ENCODE results near the gene RNF113A. TPM values are rescaled to one million over a fixed set of nuclear protein-coding genes. Genes with fewer than 3 reads are reported as not detected.

Gene RNF113A
- total RNA-seq, 1 experiment from 2014 or later: 19.0 TPM

DNA sequence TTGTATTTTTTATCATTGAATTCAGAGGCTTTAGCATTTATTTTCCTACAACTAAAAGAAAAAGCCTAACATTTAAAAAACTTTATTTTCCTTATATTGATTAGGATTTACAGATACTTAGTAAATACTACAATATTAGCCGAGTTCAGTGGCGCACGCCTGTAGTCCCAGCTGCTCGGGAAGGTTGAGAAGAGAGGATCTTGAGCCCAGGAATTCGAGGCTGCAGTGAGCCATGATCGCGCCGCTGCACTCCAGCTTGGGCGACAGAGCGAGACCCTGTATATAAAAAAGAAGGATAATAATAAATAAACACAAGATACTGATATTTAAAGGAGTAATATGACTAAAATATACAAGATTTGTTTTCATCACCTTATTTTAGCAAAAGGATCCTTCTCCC lies 18.1 kb downstream of the RNF113A start:
- TF ChIP-seq, protein P1, sequence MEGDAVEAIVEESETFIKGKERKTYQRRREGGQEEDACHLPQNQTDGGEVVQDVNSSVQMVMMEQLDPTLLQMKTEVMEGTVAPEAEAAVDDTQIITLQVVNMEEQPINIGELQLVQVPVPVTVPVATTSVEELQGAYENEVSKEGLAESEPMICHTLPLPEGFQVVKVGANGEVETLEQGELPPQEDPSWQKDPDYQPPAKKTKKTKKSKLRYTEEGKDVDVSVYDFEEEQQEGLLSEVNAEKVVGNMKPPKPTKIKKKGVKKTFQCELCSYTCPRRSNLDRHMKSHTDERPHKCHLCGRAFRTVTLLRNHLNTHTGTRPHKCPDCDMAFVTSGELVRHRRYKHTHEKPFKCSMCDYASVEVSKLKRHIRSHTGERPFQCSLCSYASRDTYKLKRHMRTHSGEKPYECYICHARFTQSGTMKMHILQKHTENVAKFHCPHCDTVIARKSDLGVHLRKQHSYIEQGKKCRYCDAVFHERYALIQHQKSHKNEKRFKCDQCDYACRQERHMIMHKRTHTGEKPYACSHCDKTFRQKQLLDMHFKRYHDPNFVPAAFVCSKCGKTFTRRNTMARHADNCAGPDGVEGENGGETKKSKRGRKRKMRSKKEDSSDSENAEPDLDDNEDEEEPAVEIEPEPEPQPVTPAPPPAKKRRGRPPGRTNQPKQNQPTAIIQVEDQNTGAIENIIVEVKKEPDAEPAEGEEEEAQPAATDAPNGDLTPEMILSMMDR (IDR thresholded peaks at IDR 0.05; ENCODE audit: unreplicated experiment): no peak
- H3K27me3 Mint-ChIP-seq (ENCODE audit: insufficient read depth, unreplicated experiment): no peaks in the 10 kb centered on the region
- peaks cover 24% of the 10 kb centered on the region for H3K36me3 Mint-ChIP-seq (ENCODE audit: insufficient read depth, unreplicated experiment)
- peak overlapping the region; percentile 97 for H3K4me3 Mint-ChIP-seq (ENCODE audit: unreplicated experiment)
- CTCF ChIA-PET: interaction anchor here (0.6 to 0.8 kb wide), 2 partner anchors 25 to 65 kb away, joined by 3 read pairs; no protein-coding TSS in a partner anchor
- intact Hi-C loops (cut with micrococcal nuclease): no loop called here
- no peaks in the 10 kb centered on the region for H3K9me3 Mint-ChIP-seq (ENCODE audit: unreplicated experiment)
- DNase-seq (ENCODE audit: unreplicated experiment): peak; percentile 1
- no peaks in the 10 kb centered on the region for H3K4me1 Mint-ChIP-seq (ENCODE audit: insufficient read depth, unreplicated experiment)
- POLR2A ChIA-PET: interaction anchor here (0.5 to 4.0 kb wide), 13 partner anchors 8 to 385 kb away, joined by 3 to 74 read pairs (median 4); partner anchors contain the start of genes NDUFA1, NKRF, RNF113A and RPL39
- no TSS peak for BruUV-seq (replicated peaks)
- H3K27ac Mint-ChIP-seq (ENCODE audit: low read depth, unreplicated experiment): peak overlapping the region; percentile 98

DNA sequence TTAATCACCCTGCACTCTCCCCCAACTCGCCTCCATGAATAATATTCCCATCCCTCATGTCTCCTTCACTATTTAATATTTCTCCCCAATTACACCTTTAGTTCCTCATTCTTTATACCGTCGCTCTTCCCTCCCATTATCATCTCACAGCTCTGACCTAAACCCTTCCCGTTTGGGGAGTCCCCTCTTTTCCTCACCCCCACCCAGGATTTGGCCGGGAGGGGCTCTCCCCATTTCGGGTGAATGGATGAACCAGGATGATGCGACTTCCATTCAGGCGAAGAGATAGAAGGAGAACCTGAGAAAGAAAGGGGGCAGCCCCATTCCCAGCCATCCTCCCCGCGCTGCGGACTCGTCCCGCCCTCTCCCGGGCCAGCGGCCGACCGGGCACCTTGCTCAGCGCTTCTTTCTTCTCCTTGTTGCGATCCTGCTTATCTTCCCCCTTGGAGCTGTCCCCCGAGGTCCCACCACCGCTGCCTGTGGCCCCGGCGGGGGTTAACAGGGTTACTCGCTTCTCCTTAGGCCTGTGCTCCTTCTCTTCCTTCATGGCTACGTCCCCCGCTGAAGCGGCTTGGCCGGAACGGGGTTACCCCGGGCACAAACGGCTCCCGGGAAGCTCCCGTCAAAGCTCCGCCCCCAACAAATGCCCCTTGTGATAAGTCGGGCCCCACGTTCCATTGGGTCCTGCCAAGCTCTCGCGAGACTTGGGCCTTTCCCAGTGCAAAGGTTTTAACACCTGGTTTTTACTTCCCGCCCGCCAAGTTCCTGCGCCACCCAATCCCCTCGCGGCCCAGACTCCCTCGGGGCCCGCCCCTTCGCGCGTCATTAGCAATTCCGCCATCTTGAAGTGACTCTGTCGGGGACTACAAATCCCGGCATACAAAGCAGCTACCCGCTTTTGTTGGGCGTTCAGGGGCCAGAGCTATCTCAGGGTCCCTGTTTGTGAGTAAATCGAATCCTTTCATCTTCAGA lies 18.9 kb downstream of the RNF113A start, which contains the start of gene UPF3B:
TSS of gene UPF3B (minus strand) at position 582 of the 972 bp plus-strand sequence. CDS start at position 547, 35 bp downstream.
- peaks cover 27% of the 10 kb centered on the region for H3K36me3 Mint-ChIP-seq (ENCODE audit: insufficient read depth, unreplicated experiment)
- H3K27me3 Mint-ChIP-seq (ENCODE audit: insufficient read depth, unreplicated experiment): no peaks in the 10 kb centered on the region
- peak within 1 kb of the TSS; percentile 98 for H3K27ac Mint-ChIP-seq (ENCODE audit: low read depth, unreplicated experiment)
- H3K9me3 Mint-ChIP-seq (ENCODE audit: unreplicated experiment): no peaks in the 10 kb centered on the region
- POLR2A ChIA-PET: interaction anchor here (0.6 to 4.0 kb wide), 16 partner anchors 9 to 315 kb away, joined by 3 to 74 read pairs (median 4); partner anchors contain the start of genes NDUFA1, NKAP, NKRF and RNF113A
- peak within 1 kb of the TSS; percentile 97 for H3K4me3 Mint-ChIP-seq (ENCODE audit: unreplicated experiment)
- CTCF ChIA-PET: interaction anchor here (0.6 to 0.8 kb wide), 2 partner anchors 24 to 64 kb away, joined by 3 read pairs; no protein-coding TSS in a partner anchor
- no TSS peak for BruUV-seq (replicated peaks)
- H3K4me1 Mint-ChIP-seq (ENCODE audit: insufficient read depth, unreplicated experiment): no peaks in the 10 kb centered on the region
- intact Hi-C loops (cut with micrococcal nuclease): no loop called here
- DNase-seq (ENCODE audit: unreplicated experiment): peak; percentile 98
- TF ChIP-seq, protein P1 (IDR thresholded peaks at IDR 0.05; ENCODE audit: unreplicated experiment): no peak

DNA sequence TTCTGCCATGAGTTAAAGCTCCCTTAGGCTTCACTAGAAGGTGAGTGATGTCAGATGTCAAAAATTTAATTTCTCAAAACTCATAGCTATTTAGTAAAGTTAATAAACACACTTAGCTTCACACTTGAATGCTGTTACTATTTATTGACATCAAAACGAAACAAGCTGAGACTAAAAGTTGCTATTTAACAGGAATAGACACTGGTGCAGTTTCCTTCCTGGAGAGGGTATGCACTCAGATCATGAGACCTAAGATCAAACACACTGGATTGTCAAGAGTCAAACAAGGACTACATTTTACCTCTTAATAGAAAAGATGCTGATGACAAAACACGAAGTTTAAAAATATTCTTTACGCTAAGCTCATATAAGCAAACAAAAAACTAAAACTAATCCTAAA lies 37.6 kb downstream of the RNF113A start:
- CTCF ChIA-PET: interaction anchor here (0.9 kb wide), 1 partner anchor 346 kb away, joined by 3 read pairs; no protein-coding TSS in a partner anchor
- Mint-ChIP-seq H3K4me3 (ENCODE audit: unreplicated experiment) (no peak overlapping the region), H3K27me3 (ENCODE audit: insufficient read depth, unreplicated experiment) (peaks cover 23% of the 10 kb centered on the region), H3K27ac (ENCODE audit: low read depth, unreplicated experiment) (no peak overlapping the region), H3K36me3 (ENCODE audit: insufficient read depth, unreplicated experiment) (peaks cover 51% of the 10 kb centered on the region), H3K4me1 (ENCODE audit: insufficient read depth, unreplicated experiment) (no peaks in the 10 kb centered on the region), H3K9me3 (ENCODE audit: unreplicated experiment) (peaks cover 7% of the 10 kb centered on the region)
- no TSS peak for BruUV-seq (replicated peaks)
- TF ChIP-seq, protein P1 (IDR thresholded peaks at IDR 0.05; ENCODE audit: unreplicated experiment): no peak
- intact Hi-C loops (cut with micrococcal nuclease): no loop called here
- POLR2A ChIA-PET: interaction anchor here (1.0 to 1.8 kb wide), 4 partner anchors 10 to 43 kb away, joined by 3 to 11 read pairs (median 4); partner anchors contain the start of genes RPL39 and UPF3B
- no peak for DNase-seq (ENCODE audit: unreplicated experiment)

DNA sequence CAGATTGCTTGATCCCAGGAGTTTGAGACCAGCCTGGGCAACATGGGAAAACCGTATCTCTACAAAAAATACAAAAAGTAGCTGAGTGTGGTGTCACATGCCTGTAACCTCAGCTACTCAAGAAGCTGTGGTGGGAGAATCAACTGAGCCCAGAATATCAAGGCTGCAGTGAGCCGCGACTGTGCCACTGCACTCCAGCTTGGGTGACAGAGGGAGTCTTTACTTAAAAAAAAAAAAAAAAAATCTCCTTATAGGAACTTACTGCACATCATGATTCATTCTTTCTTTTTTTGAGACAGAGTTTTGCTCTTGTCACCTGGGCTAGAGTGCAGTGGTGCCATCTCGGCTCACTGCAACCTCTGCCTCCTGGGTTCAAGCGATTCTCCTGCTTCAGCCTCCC lies 43.1 kb downstream of the RNF113A start:
- Mint-ChIP-seq H3K36me3 (ENCODE audit: insufficient read depth, unreplicated experiment) (peaks cover 13% of the 10 kb centered on the region), H3K27me3 (ENCODE audit: insufficient read depth, unreplicated experiment) (peaks cover 10% of the 10 kb centered on the region), H3K27ac (ENCODE audit: low read depth, unreplicated experiment) (no peak overlapping the region), H3K4me3 (ENCODE audit: unreplicated experiment) (no peak overlapping the region), H3K4me1 (ENCODE audit: insufficient read depth, unreplicated experiment) (no peaks in the 10 kb centered on the region), H3K9me3 (ENCODE audit: unreplicated experiment) (no peaks in the 10 kb centered on the region)
- ChIA-PET CTCF (interaction anchor here (0.6 to 1.8 kb wide), 5 partner anchors 15 to 1511 kb away, joined by 3 to 8 read pairs (median 3); no protein-coding TSS in a partner anchor), POLR2A (interaction anchor here (1.4 kb wide), 1 partner anchor 37 kb away, joined by 3 read pairs; the partner anchor contains the start of gene RPL39)
- BruUV-seq (replicated peaks): no TSS peak
- intact Hi-C loops (cut with micrococcal nuclease): no loop called here
- no peak for DNase-seq (ENCODE audit: unreplicated experiment)
- TF ChIP-seq, protein P1 (IDR thresholded peaks at IDR 0.05; ENCODE audit: unreplicated experiment): no peak
